WERI-Rb-1 (cell line): ENCODE results near the gene LMAN2.
"Not testable (repeated sequence)": the region's sequence is repeated elsewhere in the genome, so short reads cannot be mapped to it uniquely, and the experiment has no call there.

Experiments used
- DNase-seq: peaks from one replicate; pipeline ENCODE4 v3.0.0-alpha.2; 2020
- H3K27ac ChIP-seq: fragments of 250-450 bp; sonication (Bioruptor Pico); 2 replicates; pipeline ENCODE4 v1.5.1; 2020; ENCODE audit warnings: mild to moderate bottlenecking, moderate library complexity
- H3K27me3 ChIP-seq: fragments of 250-450 bp; sonication (Bioruptor Pico); 2 replicates; pipeline ENCODE4 v1.5.1; 2021; ENCODE audit warnings: mild to moderate bottlenecking, low read depth, moderate library complexity; ENCODE audit not compliant: insufficient read depth, severe bottlenecking
- H3K36me3 ChIP-seq: fragments of 250-450 bp; sonication (Bioruptor Pico); 2 replicates; pipeline ENCODE4 v1.5.1; 2020; ENCODE audit warnings: mild to moderate bottlenecking, moderate library complexity
- H3K4me3 ChIP-seq: 2 replicates; pipeline ENCODE4 v1.5.1; 2011; ENCODE audit warnings: low read depth, mild to moderate bottlenecking, control low read depth, low read length
- H3K9me3 ChIP-seq: fragments of 250-450 bp; sonication (Bioruptor Pico); 2 replicates; pipeline ENCODE4 v1.5.1; 2021; ENCODE audit warnings: mild to moderate bottlenecking, moderate library complexity; ENCODE audit not compliant: severe bottlenecking
- CTCF ChIP-seq: IDR thresholded peaks from 2 replicates; pipeline ENCODE4 v1.5.1; 2011; ENCODE audit warnings: low read depth, mild to moderate bottlenecking, control low read depth, inconsistent platforms, low read length

LMAN2 gene

DNA sequence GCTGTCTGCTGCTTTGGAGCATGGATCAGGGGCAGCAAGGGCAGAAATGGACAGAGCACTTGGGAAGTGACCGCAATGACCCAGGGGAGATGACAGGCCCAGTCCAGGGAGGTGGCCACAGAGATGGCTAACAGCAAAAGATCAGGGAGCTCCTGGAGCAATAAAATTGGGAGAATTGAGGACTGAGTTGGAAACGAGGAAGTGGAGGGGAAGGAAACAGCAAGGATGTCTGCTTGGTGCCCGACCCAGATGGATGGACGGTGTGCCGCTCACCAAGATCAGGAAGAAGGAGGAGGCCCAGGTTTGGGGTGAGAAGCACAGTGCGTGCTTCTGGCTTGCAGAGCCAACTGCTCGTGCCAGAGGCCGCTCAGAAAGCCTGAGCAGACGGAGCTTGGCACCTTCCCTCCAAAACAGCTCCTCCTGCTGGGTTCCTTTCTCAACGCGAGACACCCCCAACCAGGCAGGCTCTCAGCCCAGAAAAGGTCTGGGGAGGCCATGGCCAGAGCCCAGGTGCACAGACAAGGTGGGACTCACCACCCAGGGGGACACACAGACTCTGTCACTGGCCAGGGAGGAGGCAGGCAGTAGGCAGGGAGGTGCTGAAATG is 31.1 kb upstream of the LMAN2 start:
- no peaks in the 10 kb centered on the region for H3K27me3 ChIP-seq
- H3K4me3 ChIP-seq, result no peak overlapping the region
- H3K9me3 ChIP-seq, result no peaks in the 10 kb centered on the region
- DNase-seq, result no peak
- no peak overlapping the region for H3K27ac ChIP-seq
- peak; percentile 43 for TF ChIP-seq CTCF
- H3K36me3 ChIP-seq, result no peaks in the 10 kb centered on the region

GRCh38 chr5:177380805-177381126 is 29.3 kb upstream of the LMAN2 start:
- Histone ChIP-seq H3K27ac (no peak overlapping the region), H3K36me3 (no peaks in the 10 kb centered on the region), H3K9me3 (no peaks in the 10 kb centered on the region)

DNA sequence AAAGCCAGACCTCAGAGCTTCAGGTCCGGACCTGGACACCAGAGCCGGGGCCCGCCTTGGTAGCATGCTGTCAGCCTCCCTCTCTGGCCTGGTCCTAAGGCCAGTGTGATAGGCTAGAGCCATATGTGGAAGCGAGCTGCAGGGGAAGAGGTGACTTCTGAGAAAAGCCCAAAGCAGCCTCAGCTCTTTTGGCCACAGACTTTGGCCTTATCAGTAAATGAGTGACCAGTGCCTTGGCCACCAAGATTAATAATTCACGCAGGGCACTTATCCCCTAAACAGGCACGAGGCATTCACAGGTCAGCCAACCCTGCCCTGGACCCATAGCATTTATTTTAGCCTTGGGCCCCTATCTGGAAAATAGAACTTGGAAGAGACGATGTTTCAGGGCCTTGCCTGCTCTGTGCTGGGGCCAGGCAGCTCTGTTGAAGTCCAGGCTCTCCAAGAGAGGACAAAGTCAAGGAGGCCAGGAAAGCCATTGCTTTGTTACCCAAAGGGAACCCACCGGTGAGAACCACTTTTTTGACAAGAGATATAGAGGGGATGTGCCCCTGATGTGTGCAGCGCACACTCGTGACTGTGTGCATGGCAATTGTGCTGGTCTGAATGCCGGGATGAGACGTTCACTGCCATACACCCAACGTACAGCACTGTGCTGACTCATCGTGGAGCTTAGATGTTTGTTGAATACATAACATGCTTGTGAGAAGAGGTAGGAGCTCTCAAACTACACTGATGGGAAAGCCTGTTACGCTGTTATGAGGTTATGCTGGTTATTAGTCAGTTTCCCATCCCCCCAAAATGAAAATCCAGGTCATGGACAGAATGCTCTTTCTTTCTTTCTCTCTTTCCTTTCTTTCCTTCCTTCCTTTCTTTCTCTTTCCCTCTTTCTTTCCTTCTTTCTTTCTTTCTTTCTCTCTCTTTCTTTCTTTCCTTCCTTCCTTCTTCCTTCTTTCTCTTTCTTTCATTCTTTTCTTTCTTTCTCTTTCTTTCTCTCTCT is 27.7 kb upstream of the LMAN2 start:
- no peak for TF ChIP-seq CTCF
- DNase-seq, result no peak
- no peak overlapping the region for H3K27ac ChIP-seq
- H3K27me3 ChIP-seq, result no peaks in the 10 kb centered on the region
- no peak overlapping the region for H3K4me3 ChIP-seq
- H3K9me3 ChIP-seq, result no peaks in the 10 kb centered on the region
- H3K36me3 ChIP-seq, result no peaks in the 10 kb centered on the region

More at GRCh38 chr5:177380805-177381126, 29.3 kb upstream of the LMAN2 start:
- DNase-seq, result no peak
- Histone ChIP-seq H3K27me3 (no peaks in the 10 kb centered on the region), H3K4me3 (no peak overlapping the region)
- no peak for TF ChIP-seq CTCF

DNA sequence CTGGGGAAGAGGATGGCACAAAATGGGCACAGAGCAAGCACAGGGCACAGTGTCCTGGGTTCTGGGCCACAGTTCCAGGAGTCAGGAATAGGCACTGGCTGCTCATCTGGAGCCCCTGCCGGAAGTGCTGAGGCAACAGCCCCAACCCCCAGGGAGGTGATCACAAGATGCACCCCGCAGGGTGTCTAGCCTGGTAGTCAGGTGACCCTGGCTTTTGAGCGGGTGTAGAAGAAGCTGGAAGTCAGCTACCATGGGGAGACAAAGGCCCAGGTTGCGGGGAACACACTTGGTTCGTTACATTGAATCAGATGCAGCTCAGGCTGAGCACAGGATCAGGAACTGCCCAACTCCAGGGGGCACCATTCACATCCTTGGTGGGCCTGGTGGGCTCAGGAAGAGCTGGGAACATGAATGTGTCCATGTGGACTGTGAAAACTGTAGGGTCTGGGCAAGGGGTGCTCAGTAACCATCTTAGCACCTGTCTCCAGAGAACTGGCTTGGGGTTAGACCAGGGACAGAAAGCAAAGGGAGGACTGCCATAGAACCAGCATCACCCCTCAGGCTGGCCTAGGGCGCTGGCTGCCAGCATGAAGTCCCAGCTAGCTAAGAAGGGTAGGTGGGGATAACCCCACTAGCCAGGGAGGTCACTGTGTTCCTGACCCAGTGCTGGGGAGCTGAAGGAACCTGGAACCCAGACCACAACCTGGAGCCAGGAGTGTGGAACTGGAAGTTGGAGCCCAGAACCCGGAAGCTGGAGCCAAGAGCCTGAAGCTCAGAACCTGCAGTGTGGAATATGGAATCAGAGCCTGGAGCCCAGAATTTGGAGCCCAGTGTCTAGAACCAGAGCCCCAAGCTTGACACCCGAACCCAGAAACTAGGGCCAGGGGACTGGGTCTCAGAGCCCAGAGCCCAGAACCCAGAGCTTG is 26.6 kb upstream of the LMAN2 start:
- no peak for TF ChIP-seq CTCF
- no peaks in the 10 kb centered on the region for H3K36me3 ChIP-seq
- no peaks in the 10 kb centered on the region for H3K9me3 ChIP-seq
- DNase-seq, result no peak
- H3K27me3 ChIP-seq, result no peaks in the 10 kb centered on the region
- H3K4me3 ChIP-seq, result no peak overlapping the region
- no peak overlapping the region for H3K27ac ChIP-seq

DNA sequence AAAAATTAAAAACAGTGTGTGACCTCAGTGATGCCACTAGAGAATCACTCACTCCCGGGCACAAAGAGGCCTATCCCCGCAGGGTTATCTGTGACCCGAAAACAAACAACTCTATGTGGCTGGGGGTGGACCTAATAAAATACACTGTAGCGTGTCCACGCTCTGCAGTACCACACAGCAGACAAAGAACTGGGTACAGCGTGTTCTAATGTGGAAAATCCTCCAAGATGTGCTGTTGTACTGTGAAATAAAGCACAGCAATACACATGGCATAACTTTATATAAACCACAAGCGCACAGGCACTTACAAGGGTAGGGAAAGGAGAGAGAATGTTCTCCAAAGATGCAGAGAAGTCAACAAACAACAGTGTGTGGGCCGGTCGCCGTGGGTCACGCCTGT is 24.6 kb upstream of the LMAN2 start:
- Histone ChIP-seq H3K27ac (no peak overlapping the region), H3K9me3 (no peaks in the 10 kb centered on the region), H3K36me3 (no peaks in the 10 kb centered on the region), H3K4me3 (no peak overlapping the region), H3K27me3 (no peaks in the 10 kb centered on the region)
- DNase-seq, result no peak
- TF ChIP-seq CTCF, result no peak

DNA sequence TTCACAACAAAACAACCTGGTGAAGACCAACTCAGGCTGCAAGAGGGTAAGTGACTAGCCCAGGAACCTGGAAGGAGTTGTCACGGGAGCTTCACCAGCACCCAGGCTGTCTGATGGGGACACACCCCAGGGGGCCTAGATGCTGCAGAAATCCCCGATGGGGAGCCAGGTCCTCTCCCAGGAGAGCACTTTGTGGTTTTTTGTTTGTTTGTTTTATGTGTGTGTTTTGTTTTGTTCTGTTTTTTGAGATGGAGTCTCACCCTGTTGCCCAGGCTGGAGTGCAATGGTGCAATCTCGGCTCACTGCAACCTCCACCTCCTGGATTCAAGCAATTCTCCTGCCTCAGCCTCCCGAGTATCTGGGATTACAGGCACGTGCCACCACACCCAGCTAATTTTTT is 24.0 kb upstream of the LMAN2 start:
- H3K27me3 ChIP-seq, H3K4me3 ChIP-seq, H3K36me3 ChIP-seq, H3K9me3 ChIP-seq, H3K27ac ChIP-seq, DNase-seq: not testable (repeated sequence)
